OCI-LY7 (cell line): ENCODE results near the gene HS6ST3. TPM values are rescaled to one million over a fixed set of nuclear protein-coding genes. Genes with fewer than 3 reads are reported as not detected.

Experiments used
- BruUV-seq: library from RNA; stranded (reverse); fragments of 400-500 nt; replicated peaks from 2 replicates; lab custom pipeline; 2021; lab: Mats Ljungman, UMichigan
- CTCF ChIA-PET: fragments of 300-600 bp; sonication (Branson Sonifier 250); formaldehyde crosslinking; loops from one replicate; lab custom pipeline; 2022; ENCODE audit warnings: antibody characterized with exemption; ENCODE audit not compliant: unreplicated experiment; lab: Charles Lee
- POLR2A ChIA-PET: fragments of 300-600 bp; sonication (Branson Sonifier 250); formaldehyde crosslinking; loops from one replicate; lab custom pipeline; 2022; ENCODE audit warnings: antibody characterized with exemption; lab: Charles Lee
- DNase-seq: peaks from one replicate; pipeline ENCODE4 v3.0.0-alpha.2; 2015; ENCODE audit warnings: low spot score
- H2AFZ ChIP-seq: fragments of 200-600 bp; sonication (generic), shearing (Covaris generic); 2 replicates; pipeline ENCODE4 v1.6.1; 2014; ENCODE audit warnings: mild to moderate bottlenecking, antibody characterized with exemption, low read length, moderate library complexity
- H3K27ac ChIP-seq: fragments of 200-600 bp; sonication (generic); 2 replicates; pipeline ENCODE4 v1.5.1; 2014; ENCODE audit warnings: mixed run types, low read depth, mild to moderate bottlenecking, moderate library complexity, low read length, inconsistent platforms; ENCODE audit not compliant: poor library complexity, severe bottlenecking
- H3K36me3 ChIP-seq: fragments of 200-600 bp; sonication (generic); 2 replicates; pipeline ENCODE4 v1.6.1; 2014; ENCODE audit warnings: mild to moderate bottlenecking, antibody characterized with exemption, low read length, moderate library complexity, mixed read lengths; ENCODE audit not compliant: insufficient read depth
- H3K4me1 ChIP-seq: fragments of 200-600 bp; sonication (generic); 2 replicates; pipeline ENCODE4 v1.5.1; 2014; ENCODE audit warnings: mild to moderate bottlenecking, low read length; ENCODE audit not compliant: insufficient read depth, poor library complexity, severe bottlenecking
- H3K4me2 ChIP-seq: fragments of 200-600 bp; sonication (generic); 2 replicates; pipeline ENCODE4 v1.6.1; 2014; ENCODE audit warnings: mild to moderate bottlenecking, low read length
- H3K4me3 ChIP-seq: fragments of 200-600 bp; sonication (generic); 2 replicates; pipeline ENCODE4 v1.5.1; 2014; ENCODE audit warnings: mild to moderate bottlenecking, low read depth, low read length; ENCODE audit not compliant: poor library complexity, severe bottlenecking
- H3K79me2 ChIP-seq: fragments of 200-600 bp; sonication (generic); 2 replicates; pipeline ENCODE4 v1.6.1; 2016; ENCODE audit warnings: low read depth, mild to moderate bottlenecking, low read length, moderate library complexity, mixed read lengths; ENCODE audit not compliant: insufficient read depth
- H3K9me2 ChIP-seq: fragments of 200-600 bp; sonication (generic); 2 replicates; pipeline ENCODE4 v1.6.1; 2016; ENCODE audit warnings: mild to moderate bottlenecking, low read length, mixed read lengths; ENCODE audit not compliant: insufficient read depth
- H3K9me3 ChIP-seq: fragments of 200-600 bp; sonication (generic); 2 replicates; pipeline ENCODE4 v1.6.1; 2014; ENCODE audit warnings: mild to moderate bottlenecking, mixed run types, low read length, mixed read lengths
- H4K20me1 ChIP-seq: fragments of 200-600 bp; sonication (generic); 2 replicates; pipeline ENCODE4 v1.6.1; 2014; ENCODE audit warnings: mild to moderate bottlenecking, antibody characterized with exemption, low read length, moderate library complexity, mixed read lengths; ENCODE audit not compliant: insufficient read depth
- CTCF ChIP-seq: fragments of 200-600 bp; sonication (generic); conservative IDR thresholded peaks from 2 replicates; pipeline ENCODE4 v1.5.1; 2014; ENCODE audit warnings: mild to moderate bottlenecking, antibody characterized with exemption, low read length, moderate library complexity, mixed read lengths
- EZH2phosphoT487 ChIP-seq: fragments of 200-600 bp; sonication (generic); IDR thresholded peaks from 2 replicates; pipeline ENCODE4 v1.6.1; 2018; ENCODE audit warnings: low read depth, borderline replicate concordance, mild to moderate bottlenecking, mixed run types, antibody characterized with exemption, low read length, moderate library complexity, mixed read lengths
- intact Hi-C: fragments of 100-400 bp; cut with micrococcal nuclease; formaldehyde crosslinking; loops from one replicate; pipeline ENCODE4 v1.10.0; 2022; ENCODE audit not compliant: unreplicated experiment
- total RNA-seq, 2 experiments: library from RNA; depleted of rRNA in 1 of 2; stranded (reverse); fragments of >200 nt in 1 of 2; shearing (Covaris generic) in 1 of 2; gene quantifications; 2 replicates each; pipeline ENCODE4 v1.2.3, GENCODE V29; 2014 to 2022

Gene HS6ST3
- total RNA-seq, 2 experiments from 2014 or later, result not detected

GRCh38 chr13:96377835-96378234 lies 287.9 kb downstream of the HS6ST3 start:
- Histone ChIP-seq H3K4me2 (no peak overlapping the region), H3K9me2 (no peaks in the 10 kb centered on the region)

GRCh38 chr13:96379967-96380366 lies 290.1 kb downstream of the HS6ST3 start:
- Histone ChIP-seq H3K4me1 (no peaks in the 10 kb centered on the region), H3K4me2 (no peak overlapping the region), H3K36me3 (no peaks in the 10 kb centered on the region), H3K27ac (no peak overlapping the region), H3K79me2 (no peaks in the 10 kb centered on the region), H4K20me1 (no peaks in the 10 kb centered on the region), H3K9me2 (no peaks in the 10 kb centered on the region), H2AFZ (no peak overlapping the region), H3K9me3 (no peaks in the 10 kb centered on the region), H3K4me3 (no peak overlapping the region)
- DNase-seq, result no peak
- CTCF ChIA-PET, result no interaction called here
- TF ChIP-seq EZH2phosphoT487 (no peak), CTCF (no peak)
- intact Hi-C loops, result no loop called here
- BruUV-seq, result no TSS peak
- POLR2A ChIA-PET, result interaction anchor here (0.7 kb wide), 1 partner anchor 10 kb away, joined by 4 read pairs; no protein-coding TSS in a partner anchor

More at GRCh38 chr13:96377835-96378234, 287.9 kb downstream of the HS6ST3 start:
- ChIA-PET CTCF (no interaction called here), POLR2A (no interaction called here)
- no TSS peak for BruUV-seq
- TF ChIP-seq EZH2phosphoT487 (no peak), CTCF (no peak)
- H3K4me1 ChIP-seq, result no peaks in the 10 kb centered on the region
- no peak overlapping the region for H2AFZ ChIP-seq
- no peaks in the 10 kb centered on the region for H4K20me1 ChIP-seq
- H3K9me3 ChIP-seq, result no peaks in the 10 kb centered on the region
- no peak overlapping the region for H3K27ac ChIP-seq
- intact Hi-C loops, result no loop called here
- H3K79me2 ChIP-seq, result no peaks in the 10 kb centered on the region
- no peaks in the 10 kb centered on the region for H3K36me3 ChIP-seq
- DNase-seq, result no peak
- no peak overlapping the region for H3K4me3 ChIP-seq

GRCh38 chr13:96381681-96382080 lies 291.8 kb downstream of the HS6ST3 start:
- no peak overlapping the region for H3K27ac ChIP-seq
- H3K79me2 ChIP-seq, result no peaks in the 10 kb centered on the region
- ChIA-PET CTCF (no interaction called here), POLR2A (interaction anchor here (0.6 kb wide), 1 partner anchor 394 kb away, joined by 3 read pairs; no protein-coding TSS in a partner anchor)
- TF ChIP-seq EZH2phosphoT487 (no peak), CTCF (no peak)
- BruUV-seq, result no TSS peak
- no peak overlapping the region for H2AFZ ChIP-seq
- intact Hi-C loops, result no loop called here
- H3K9me3 ChIP-seq, result no peaks in the 10 kb centered on the region
- no peaks in the 10 kb centered on the region for H3K36me3 ChIP-seq
- no peak overlapping the region for H3K4me2 ChIP-seq
- no peaks in the 10 kb centered on the region for H3K4me1 ChIP-seq
- H4K20me1 ChIP-seq, result no peaks in the 10 kb centered on the region
- no peak overlapping the region for H3K4me3 ChIP-seq
- H3K9me2 ChIP-seq, result no peaks in the 10 kb centered on the region
- no peak for DNase-seq
